Heart right ventricle (tissue), 16 donors: Measurements from ENCODE around the gene PSMA7. TPM values are rescaled to one million over a fixed set of nuclear protein-coding genes. Genes with fewer than 3 reads are reported as not detected.

Source experiments
- ATAC-seq, 8 donors: fragments of 200-7000 bp; cut with Tn5 transposase; one replicate each; pipeline ENCODE4 v1.9.1; 2020; ENCODE audit warnings: mild to moderate bottlenecking in 8 of 8, moderate library complexity in 8 of 8, moderate number of reproducible peaks in 1 of 8
- DNase-seq, 2 donors: peaks; one replicate each; pipeline ENCODE4 v3.0.0-alpha.2; 2020
- H3K27ac ChIP-seq, 10 donors: fragments of 200-600 bp; sonication (generic) in 2 of 10; one replicate each; pipeline versions ENCODE4 v1.5.0 to v1.8.0; 2020 to 2022; ENCODE audit warnings: mild to moderate bottlenecking in 3 of 10
- H3K27me3 ChIP-seq, 7 donors: fragments of 200-600 bp; one replicate each; pipeline ENCODE4 v1.8.0; 2021 to 2022; ENCODE audit warnings: mild to moderate bottlenecking in 2 of 7
- H3K36me3 ChIP-seq, 9 donors: fragments of 200-600 bp; sonication (generic) in 1 of 9; one replicate each; pipeline versions ENCODE4 v1.5.0 to v1.8.0; 2020 to 2022; ENCODE audit warnings: mild to moderate bottlenecking in 2 of 9
- H3K4me1 ChIP-seq, 9 donors: fragments of 200-600 bp; sonication (generic) in 1 of 9; one replicate each; pipeline versions ENCODE4 v1.5.0 to v1.8.0; 2020 to 2022; ENCODE audit warnings: mild to moderate bottlenecking in 4 of 9
- H3K4me3 ChIP-seq, 10 donors: fragments of 200-600 bp; sonication (generic) in 2 of 10; one replicate each; pipeline versions ENCODE4 v1.5.0 to v1.8.0; 2020 to 2022; ENCODE audit warnings: mild to moderate bottlenecking in 7 of 10, moderate library complexity in 2 of 10
- H3K9me3 ChIP-seq, 11 donors: fragments of 200-600 bp in 10 of 11; sonication (generic) in 2 of 11; one replicate each; pipeline versions ENCODE4 v1.5.0 to v1.8.0; 2013 to 2022; ENCODE audit warnings: mild to moderate bottlenecking in 2 of 11, control low read depth in 1 of 11, moderate library complexity in 1 of 11
- WGBS, 2 donors: extraction: QIAGEN DNeasy Blood & Tissue Kit; methylation state at CpG; one replicate each; pipeline ENCODE4 v1.1.7; 2013; ENCODE audit warnings: inconsistent platforms in 1 of 2; 5-methylcytosine and 5-hydroxymethylcytosine counted together
- intact Hi-C, 10 donors: fragments of 100-400 bp; cut with DNase I; formaldehyde crosslinking; loops; one replicate each; pipeline versions ENCODE4 v1.11.1 to v1.14.2; 2022
- polyA plus RNA-seq, 2 donors: library from polyadenylated mRNA; stranded (reverse); fragments of 200-250 nt; gene quantifications; one replicate each; pipeline ENCODE4 v1.2.3, GENCODE V29; 2013
- total RNA-seq, 10 donors: library from RNA; stranded (reverse); fragmentation: NEBNext Ultra II Directional in 3 of 10; extraction: Animal tissue kit (Norgen Biotek cat#: 25700) in 3 of 10; gene quantifications; one replicate each; pipeline versions ENCODE4 v1.2.1 to v1.2.4, GENCODE V29; 2021 to 2023
- TF ChIP-seq, protein P1 (sequence below), 9 donors: fragments of 200-600 bp; sonication (generic) in 2 of 9; IDR thresholded peaks; one replicate each; pipeline versions ENCODE4 v1.5.0 to v1.8.0; 2021 to 2022; ENCODE audit warnings: antibody characterized with exemption in 9 of 9, mild to moderate bottlenecking in 5 of 9, moderate library complexity in 1 of 9
- donor health status: Arrhythmogenic right ventricular cardiomyopathy.
- donor health status: ischemic (EF 13 %, LVEDD 7.1; RV severe dilation, severe dysfunction).
- donor health status: healthy with polysubstance abuse.
- donor health status: DM: no; HTN: yes; CAD: no.
- donor health status: DM: no; HTN: no; CAD: no.
- donor health status: ischemic (EF 25% LVEDD 6.9; RV normal size, moderate dysfunction).
- donor health status: ischemic (EF 25% LVEDD 5.7; RV mildly dilated, moderate dysfunction).
- donor health status: healthy.
- donor health status: DM: yes; HTN: yes; CAD: no.
- donor health status: Ischemic cardiomyopathy.
- donor health status: ischemic (EF 35%, LVEDD 5.7; RV mildly dilated, moderate dysfunction).
- donor health status: nonischemic (EF 11% LVEDD 7.7; RV severe dilation, severe dysfunction).
- donor health status: DM: yes; HTN: yes; CAD: no.
- donor health status: PGD.
- donor health status: ischemic (EF 29% LVEDD 5.4; RV normal size, mild dysfunction).
- donor health status: nonischemic (EF 23%, LVEDD 6.1; RV moderate dilation, normal function).

Gene PSMA7
- total and polyA plus RNA-seq, 12 donors = 143 to 567 (median 200) TPM

DNA sequence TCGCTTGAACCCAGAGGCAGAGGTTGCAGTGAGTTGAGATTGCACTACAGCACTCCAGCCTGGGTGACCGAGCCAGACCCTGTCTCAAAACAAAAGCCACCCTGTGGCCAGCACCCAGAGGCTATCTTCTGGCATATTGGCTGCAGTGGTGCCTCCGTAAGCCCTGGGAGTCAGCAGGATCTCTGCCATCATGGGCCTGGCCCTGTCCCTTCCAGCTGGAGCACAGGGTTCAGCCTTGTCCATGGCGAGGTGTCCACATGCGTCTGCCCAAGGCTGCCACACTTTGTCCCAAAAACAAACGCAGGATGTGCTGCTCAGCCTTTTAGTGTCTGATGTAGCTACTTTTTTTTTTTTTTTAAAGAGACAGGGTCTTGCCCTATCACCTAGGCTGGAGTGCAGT, 24.3 kb upstream of the PSMA7 start:
- TF ChIP-seq, protein P1, sequence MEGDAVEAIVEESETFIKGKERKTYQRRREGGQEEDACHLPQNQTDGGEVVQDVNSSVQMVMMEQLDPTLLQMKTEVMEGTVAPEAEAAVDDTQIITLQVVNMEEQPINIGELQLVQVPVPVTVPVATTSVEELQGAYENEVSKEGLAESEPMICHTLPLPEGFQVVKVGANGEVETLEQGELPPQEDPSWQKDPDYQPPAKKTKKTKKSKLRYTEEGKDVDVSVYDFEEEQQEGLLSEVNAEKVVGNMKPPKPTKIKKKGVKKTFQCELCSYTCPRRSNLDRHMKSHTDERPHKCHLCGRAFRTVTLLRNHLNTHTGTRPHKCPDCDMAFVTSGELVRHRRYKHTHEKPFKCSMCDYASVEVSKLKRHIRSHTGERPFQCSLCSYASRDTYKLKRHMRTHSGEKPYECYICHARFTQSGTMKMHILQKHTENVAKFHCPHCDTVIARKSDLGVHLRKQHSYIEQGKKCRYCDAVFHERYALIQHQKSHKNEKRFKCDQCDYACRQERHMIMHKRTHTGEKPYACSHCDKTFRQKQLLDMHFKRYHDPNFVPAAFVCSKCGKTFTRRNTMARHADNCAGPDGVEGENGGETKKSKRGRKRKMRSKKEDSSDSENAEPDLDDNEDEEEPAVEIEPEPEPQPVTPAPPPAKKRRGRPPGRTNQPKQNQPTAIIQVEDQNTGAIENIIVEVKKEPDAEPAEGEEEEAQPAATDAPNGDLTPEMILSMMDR (IDR thresholded peaks at IDR 0.05) = no peak
- peaks cover 0 to 16% (median 0%) of the 10 kb centered on the region in 9 donors for H3K4me1 ChIP-seq
- no peaks in the 10 kb centered on the region for H3K27me3 ChIP-seq
- WGBS, 2 donors = 73% methylated on average over 6 of the region's 6 CpGs
- ATAC-seq (peak in 1 of 8 donors; percentile 21), DNase-seq (no peak)
- peaks cover 0 to 84% (median 18%) of the 10 kb centered on the region in 9 donors for H3K36me3 ChIP-seq
- intact Hi-C loops = no loop called here
- H3K27ac ChIP-seq = no peak overlapping the region
- no peaks in the 10 kb centered on the region for H3K9me3 ChIP-seq
- H3K4me3 ChIP-seq = no peak overlapping the region

- no peaks in the 10 kb centered on the region for H3K9me3 ChIP-seq
- no peak overlapping the region for H3K27ac ChIP-seq
- H3K27me3 ChIP-seq = no peaks in the 10 kb centered on the region
- no peak overlapping the region for H3K4me3 ChIP-seq
- intact Hi-C loops = no loop called here
- TF ChIP-seq, protein P1 (IDR thresholded peaks at IDR 0.05) = no peak
- peaks cover 0 to 4% (median 0%) of the 10 kb centered on the region in 9 donors for H3K4me1 ChIP-seq
- peaks cover 0 to 95% (median 30%) of the 10 kb centered on the region in 9 donors for H3K36me3 ChIP-seq
- WGBS, 2 donors = 77 to 84% methylated on average over 25 of the region's 25 CpGs
- peak in 1 of 8 donors; percentile 28 for ATAC-seq
- peak in 1 of 2 donors; percentile 57 for DNase-seq
Observed at GRCh38 chr20:62165762-62166399, 22.7 kb upstream of the PSMA7 start.

DNA sequence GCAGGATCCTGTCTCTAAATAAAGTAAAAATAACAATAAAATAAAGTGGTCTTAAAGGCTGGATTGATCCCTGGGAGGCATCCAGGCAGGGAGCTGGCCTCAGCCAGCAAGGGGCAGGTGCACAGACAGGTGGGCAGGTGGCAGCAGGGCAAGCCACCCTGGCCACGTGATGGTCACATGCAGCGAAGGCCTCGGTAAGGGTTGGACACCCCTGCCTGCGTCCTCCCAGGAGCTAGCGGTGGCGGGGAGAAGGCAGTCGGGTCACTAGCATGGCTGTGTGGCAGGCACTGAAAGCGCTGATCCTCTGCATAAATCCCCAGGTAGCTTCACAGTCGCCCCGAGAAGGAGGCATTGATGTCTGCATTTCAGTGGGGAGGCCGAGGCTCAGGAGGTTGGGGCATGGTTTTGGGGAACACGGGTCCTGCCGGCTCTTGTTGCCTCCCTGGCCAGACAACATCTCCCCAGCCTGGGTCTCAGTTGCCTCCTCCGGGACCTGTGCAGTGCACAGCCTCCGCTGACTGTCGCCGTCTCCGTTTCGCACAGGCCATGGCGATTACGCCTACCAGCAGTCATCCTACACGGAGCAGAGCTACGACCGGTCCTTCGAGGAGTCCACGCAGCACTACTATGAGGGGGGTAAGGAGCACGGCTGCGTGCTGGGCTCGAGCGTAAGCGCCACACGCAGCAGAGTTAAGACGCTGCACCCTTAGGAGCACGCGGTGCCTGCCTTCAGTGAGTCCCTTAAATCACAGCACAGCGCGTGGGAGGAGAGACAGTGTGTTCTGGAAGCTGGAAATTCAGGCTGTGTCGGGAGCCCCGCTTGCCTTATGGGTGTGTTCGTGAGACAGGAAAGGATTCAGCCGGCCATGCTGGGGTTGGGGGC, 21.9 kb upstream of the PSMA7 start:
- H3K4me1 ChIP-seq = no peaks in the 10 kb centered on the region
- no peak overlapping the region for H3K27ac ChIP-seq
- DNase-seq (no peak), ATAC-seq (no peak)
- no peaks in the 10 kb centered on the region for H3K9me3 ChIP-seq
- WGBS, 2 donors = 96 to 97% methylated on average over 41 of the region's 41 CpGs
- H3K27me3 ChIP-seq = no peaks in the 10 kb centered on the region
- TF ChIP-seq, protein P1 (IDR thresholded peaks at IDR 0.05) = no peak
- H3K4me3 ChIP-seq = no peak overlapping the region
- intact Hi-C loops = no loop called here
- peaks cover 0 to 97% (median 30%) of the 10 kb centered on the region in 9 donors for H3K36me3 ChIP-seq

DNA sequence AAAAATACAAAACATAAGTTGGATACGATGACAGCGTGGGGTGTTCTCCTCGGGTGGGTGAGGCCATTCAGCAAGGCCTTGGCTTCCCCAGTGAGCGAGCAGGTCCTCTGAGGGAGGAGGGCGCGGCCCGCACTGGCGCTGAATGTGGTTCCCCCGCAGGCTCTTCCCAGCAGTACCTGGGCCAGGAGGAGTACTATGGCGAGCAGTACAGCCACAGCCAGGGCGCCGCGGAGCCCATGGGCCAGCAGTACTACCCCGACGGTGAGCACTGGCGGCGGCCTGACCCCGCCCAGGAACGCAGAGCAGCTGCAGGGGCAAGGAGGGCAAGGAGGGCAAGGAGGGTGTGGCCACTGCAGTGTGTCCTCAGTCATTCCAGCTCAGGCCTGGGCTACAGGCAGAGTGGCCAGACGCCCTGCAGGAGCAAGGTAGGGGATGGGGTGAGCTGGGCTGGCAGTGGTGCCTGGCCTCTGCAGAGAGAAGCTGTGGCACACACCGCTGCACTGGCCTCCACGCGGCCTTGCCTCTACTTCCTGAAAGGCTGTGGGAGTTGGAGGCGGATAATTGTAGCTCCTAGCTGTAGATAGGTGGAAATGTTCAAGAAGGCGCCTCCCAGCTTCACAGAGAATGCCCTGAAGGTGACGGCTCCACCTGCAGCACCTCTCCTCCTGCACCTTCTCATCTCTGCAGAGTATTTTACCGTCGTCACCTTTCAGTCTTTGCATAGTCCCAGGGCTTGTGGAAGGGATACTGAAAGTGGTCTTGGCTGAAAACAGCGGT, 21.0 kb upstream of the PSMA7 start:
- Histone ChIP-seq H3K9me3 (no peaks in the 10 kb centered on the region), H3K27ac (no peak overlapping the region), H3K4me1 (no peaks in the 10 kb centered on the region), H3K4me3 (no peak overlapping the region), H3K36me3 (peaks cover 0 to 94% (median 30%) of the 10 kb centered on the region in 9 donors), H3K27me3 (no peaks in the 10 kb centered on the region)
- WGBS, 2 donors = 93 to 94% methylated on average over 29 of the region's 29 CpGs
- TF ChIP-seq, protein P1 (IDR thresholded peaks at IDR 0.05) = no peak
- intact Hi-C loops = no loop called here
- DNase-seq (no peak), ATAC-seq (no peak)
